HEK293 (cell line): ENCODE results near the gene HNRNPA0.

Experiments used
- CTCF ChIA-PET: fragments of 350-600 bp; formaldehyde crosslinking; extraction: SDS; loops from one replicate; lab custom pipeline; 2021; ENCODE audit warnings: antibody characterized with exemption; lab: Yijun Ruan, JAX
- POLR2A ChIA-PET: fragments of 300-600 bp; formaldehyde crosslinking; extraction: SDS; loops from one replicate; lab custom pipeline; 2020; ENCODE audit warnings: antibody characterized with exemption, inconsistent platforms; lab: Yijun Ruan, JAX
- H3K27ac ChIP-seq: fragments of 200-500 bp; sonication (Bioruptor generic); 2 replicates; pipeline ENCODE4 v1.5.1; 2014; ENCODE audit warnings: low read depth, low read length, control low read depth, inconsistent platforms; ENCODE audit errors: extremely low read depth
- H3K36me3 ChIP-seq, 2 experiments: fragments of 200-500 bp in 1 of 2; sonication (Bioruptor generic) in 1 of 2; 1 replicate in 1 of 2; 2 replicates in 1 of 2; pipeline ENCODE4 v1.5.1; 2014 to 2017; ENCODE audit warnings: inconsistent platforms in 2 of 2, low read length in 2 of 2; ENCODE audit not compliant: control insufficient read depth in 2 of 2, insufficient read depth in 1 of 2
- H3K4me1 ChIP-seq: fragments of 200-500 bp; sonication (Bioruptor generic); 2 replicates; pipeline ENCODE4 v1.5.1; 2014; ENCODE audit warnings: mild to moderate bottlenecking, low read length, inconsistent platforms; ENCODE audit not compliant: control insufficient read depth, insufficient read depth
- H3K4me3 ChIP-seq: 2 replicates; pipeline ENCODE4 v1.5.1; 2011; ENCODE audit warnings: low read depth, mild to moderate bottlenecking, control low read depth, low read length, moderate library complexity
- H3K9me3 ChIP-seq: fragments of 200-500 bp; sonication (Bioruptor generic); 2 replicates; pipeline ENCODE4 v1.5.1; 2014; ENCODE audit warnings: low read depth, low read length, inconsistent platforms; ENCODE audit not compliant: control insufficient read depth, insufficient read depth
- ATF2 ChIP-seq: fragments of 450-650 bp; formaldehyde crosslinking; IDR thresholded peaks from 2 replicates; pipeline ENCODE4 v1.5.1; 2016; ENCODE audit warnings: missing biosample characterization, missing genetic modification characterization, low read depth
- BCL6B ChIP-seq: fragments of 450-650 bp; formaldehyde crosslinking; IDR thresholded peaks from 2 replicates; pipeline ENCODE4 v1.5.1; 2017; ENCODE audit warnings: missing biosample characterization, missing genetic modification characterization
- GFI1B ChIP-seq: fragments of 450-650 bp; formaldehyde crosslinking; IDR thresholded peaks from 2 replicates; pipeline ENCODE4 v1.5.1; 2016; ENCODE audit warnings: missing biosample characterization, missing genetic modification characterization
- GLIS1 ChIP-seq: fragments of 450-650 bp; formaldehyde crosslinking; IDR thresholded peaks from 2 replicates; pipeline ENCODE4 v1.5.1; 2016; ENCODE audit warnings: missing biosample characterization, missing genetic modification characterization
- MYNN ChIP-seq: fragments of 450-650 bp; formaldehyde crosslinking; IDR thresholded peaks from 2 replicates; pipeline ENCODE4 v1.5.1; 2016; ENCODE audit warnings: missing biosample characterization, missing genetic modification characterization, borderline replicate concordance
- TSHZ1 ChIP-seq: fragments of 450-650 bp; formaldehyde crosslinking; IDR thresholded peaks from 2 replicates; pipeline ENCODE4 v1.5.1; 2016; ENCODE audit warnings: missing biosample characterization, missing genetic modification characterization, borderline replicate concordance
- YY1 ChIP-seq: fragments of 450-650 bp; formaldehyde crosslinking; IDR thresholded peaks from 2 replicates; pipeline ENCODE4 v1.5.1; 2018; ENCODE audit warnings: missing biosample characterization, missing genetic modification characterization
- ZBTB11 ChIP-seq: fragments of 450-650 bp; formaldehyde crosslinking; conservative IDR thresholded peaks from 2 replicates; pipeline ENCODE4 v1.5.1; 2016; ENCODE audit warnings: low read depth, missing biosample characterization, missing genetic modification characterization
- ZBTB20 ChIP-seq: fragments of 450-650 bp; formaldehyde crosslinking; IDR thresholded peaks from 2 replicates; pipeline ENCODE4 v1.5.1; 2016; ENCODE audit warnings: missing biosample characterization, missing genetic modification characterization
- ZBTB26 ChIP-seq: fragments of 450-650 bp; formaldehyde crosslinking; optimal IDR thresholded peaks from 2 replicates; pipeline ENCODE3; 2016; ENCODE audit warnings: missing biosample characterization, mild to moderate bottlenecking, missing genetic modification characterization
- ZBTB48 ChIP-seq: fragments of 450-650 bp; formaldehyde crosslinking; IDR thresholded peaks from 2 replicates; pipeline ENCODE4 v1.5.1; 2016; ENCODE audit warnings: missing biosample characterization, missing genetic modification characterization
- ZNF114 ChIP-seq: fragments of 450-650 bp; formaldehyde crosslinking; IDR thresholded peaks from 2 replicates; pipeline ENCODE4 v1.5.0; 2017; ENCODE audit warnings: missing biosample characterization, missing genetic modification characterization
- ZNF148 ChIP-seq: fragments of 450-650 bp; formaldehyde crosslinking; IDR thresholded peaks from 2 replicates; pipeline ENCODE4 v1.5.0; 2017; ENCODE audit warnings: missing biosample characterization, missing genetic modification characterization, borderline replicate concordance
- ZNF155 ChIP-seq: fragments of 450-650 bp; formaldehyde crosslinking; IDR thresholded peaks from 2 replicates; pipeline ENCODE4 v1.5.1; 2016; ENCODE audit warnings: missing biosample characterization, missing genetic modification characterization
- ZNF37A ChIP-seq: fragments of 450-650 bp; IDR thresholded peaks from 2 replicates; pipeline ENCODE4 v1.5.1; 2018; ENCODE audit warnings: missing biosample characterization, missing genetic modification characterization
- ZNF501 ChIP-seq: fragments of 450-650 bp; formaldehyde crosslinking; IDR thresholded peaks from 2 replicates; pipeline ENCODE4 v1.5.1; 2016; ENCODE audit warnings: missing biosample characterization, missing genetic modification characterization
- ZNF544 ChIP-seq: fragments of 450-650 bp; formaldehyde crosslinking; IDR thresholded peaks from 2 replicates; pipeline ENCODE4 v1.5.0; 2017; ENCODE audit warnings: missing biosample characterization, missing genetic modification characterization
- ZNF623 ChIP-seq: fragments of 450-650 bp; formaldehyde crosslinking; IDR thresholded peaks from 2 replicates; pipeline ENCODE4 v1.5.1; 2016; ENCODE audit warnings: missing biosample characterization, missing genetic modification characterization
- ZNF624 ChIP-seq: fragments of 450-650 bp; formaldehyde crosslinking; IDR thresholded peaks from 2 replicates; pipeline ENCODE4 v1.5.1; 2017; ENCODE audit warnings: missing biosample characterization, missing genetic modification characterization
- ZNF654 ChIP-seq: fragments of 450-650 bp; formaldehyde crosslinking; IDR thresholded peaks from 2 replicates; pipeline ENCODE4 v1.5.1; 2016; ENCODE audit warnings: low read depth, missing biosample characterization, missing genetic modification characterization
- ZNF707 ChIP-seq: fragments of 450-650 bp; formaldehyde crosslinking; IDR thresholded peaks from 2 replicates; pipeline ENCODE4 v1.5.1; 2016; ENCODE audit warnings: missing biosample characterization, missing genetic modification characterization
- ZNF785 ChIP-seq: fragments of 450-650 bp; formaldehyde crosslinking; IDR thresholded peaks from 2 replicates; pipeline ENCODE4 v1.5.1; 2016; ENCODE audit warnings: missing biosample characterization, missing genetic modification characterization

The HNRNPA0 gene

GRCh38 chr5:137754188-137754960 lies at the start of gene HNRNPA0:
TSS of gene HNRNPA0 (minus strand) at chr5:137754363. CDS start at chr5:137754066, 297 bp downstream.
- Histone ChIP-seq H3K4me1 (no peaks in the 10 kb centered on the region), H3K9me3 (no peaks in the 10 kb centered on the region), H3K4me3 (peak within 1 kb of the TSS; percentile 72), H3K27ac (peak within 1 kb of the TSS; percentile 99), H3K36me3 (peaks cover 0 to 26% of the 10 kb centered on the region in 2 experiments; a peak in 1 of 3 replicates)
- POLR2A ChIA-PET, result interaction anchor here (0.7 to 2.0 kb wide), 7 partner anchors 12 to 357 kb away, joined by 3 to 10 read pairs (median 5); partner anchors contain the start of genes KLHL3 and PKD2L2
- CTCF ChIA-PET, result interaction anchor here (0.6 to 1.4 kb wide), 4 partner anchors 94 to 397 kb away, joined by 3 to 5 read pairs (median 3); no protein-coding TSS in a partner anchor
- TF ChIP-seq ZNF37A (tag by site-specific recombination) (no peak), ZNF623 (tag by site-specific recombination) (peak; percentile 7; the same call in 1 of the 2 replicates), MYNN (tag by site-specific recombination) (0 out of 2 replicates have a peak, but pooled peaks have one; percentile 10), ZBTB48 (tag by site-specific recombination) (peak; percentile 65), GLIS1 (tag by site-specific recombination) (0 out of 2 replicates have a peak, but pooled peaks have one; percentile 1), ZNF148 (tag by site-specific recombination) (no peak), ZNF785 (no peak), TSHZ1 (peak; percentile 37; the same call in 1 of the 2 replicates), ZNF707 (tag by site-specific recombination) (no peak), ATF2 (tag by site-specific recombination) (peak; percentile 66; the same call in 1 of the 2 replicates), ZBTB20 (peak; percentile 85), ZNF501 (peak; percentile 98), ZNF654 (tag by site-specific recombination) (no peak), ZNF155 (tag by site-specific recombination) (no peak), ZBTB26 (tag by site-specific recombination) (peak; percentile 100), YY1 (tag by site-specific recombination) (no peak), GFI1B (tag by site-specific recombination) (no peak), ZNF544 (tag by site-specific recombination) (no peak), ZBTB11 (tag by site-specific recombination) (peak; percentile 88), ZNF114 (tag by site-specific recombination) (no peak), ZNF624 (no peak), BCL6B (no peak)
